ENCODE results near the gene ACAA2.
A peak's percentile ranks its signal among the peaks of the same experiment; 100 is the strongest.

ACAA2 gene

GRCh38 chr18:49819071-49819662, 5.8 kb upstream of the ACAA2 start:
- no peak for TF ChIP-seq CTCF (IDR thresholded peaks at IDR 0.05; ENCODE audit: insufficient read depth, low read length, missing control alignments)
- DNase-seq (ENCODE audit: low read depth, low spot score), result no peak
- POLR2A ChIA-PET, result no interaction called here
- CTCF ChIA-PET, result interaction anchor here (1.3 kb wide), 1 partner anchor 40 kb away, joined by 3 read pairs; no protein-coding TSS in a partner anchor
- no peak overlapping the region for H3K4me3 ChIP-seq (ENCODE audit: low read depth, low read length)

GRCh38 chr18:49817947-49818346, 4.6 kb upstream of the ACAA2 start:
- POLR2A ChIA-PET, result no interaction called here
- no peak overlapping the region for H3K4me3 ChIP-seq (ENCODE audit: low read depth, low read length)
- TF ChIP-seq CTCF (IDR thresholded peaks at IDR 0.05; ENCODE audit: insufficient read depth, low read length, missing control alignments), result no peak
- DNase-seq (ENCODE audit: low read depth, low spot score), result no peak
- CTCF ChIA-PET, result interaction anchor here (0.8 kb wide), 1 partner anchor 41 kb away, joined by 4 read pairs; no protein-coding TSS in a partner anchor

- no peak overlapping the region for H3K4me3 ChIP-seq (ENCODE audit: low read depth, low read length)
- CTCF ChIA-PET, result interaction anchor here (1.0 kb wide), 1 partner anchor 42 kb away, joined by 3 read pairs; no protein-coding TSS in a partner anchor
- TF ChIP-seq CTCF (IDR thresholded peaks at IDR 0.05; ENCODE audit: insufficient read depth, low read length, missing control alignments), result no peak
- POLR2A ChIA-PET, result no interaction called here
- DNase-seq (ENCODE audit: low read depth, low spot score), result no peak
These were observed 2.6 kb upstream of the ACAA2 start for GRCh38 chr18:49815927-49816326.

- POLR2A ChIA-PET, result interaction anchor here (0.7 to 0.9 kb wide), 3 partner anchors 8 to 35 kb away, joined by 4 to 9 read pairs (median 5); no protein-coding TSS in a partner anchor
- no peak for DNase-seq (ENCODE audit: low read depth, low spot score)
These were observed 790 bp upstream of the ACAA2 start for GRCh38 chr18:49814147-49814499.

GRCh38 chr18:49813069-49813318, 339 bp downstream of the ACAA2 start:
- no peak for TF ChIP-seq CTCF (IDR thresholded peaks at IDR 0.05; ENCODE audit: insufficient read depth, low read length, missing control alignments)
- CTCF ChIA-PET, result interaction anchor here (0.9 to 1.4 kb wide), 2 partner anchors 45 to 86 kb away, joined by 3 read pairs; no protein-coding TSS in a partner anchor
- no peak for DNase-seq (ENCODE audit: low read depth, low spot score)
- POLR2A ChIA-PET, result no interaction called here
- H3K4me3 ChIP-seq (ENCODE audit: low read depth, low read length), result peak overlapping the region; percentile 93

More at GRCh38 chr18:49814147-49814499, 790 bp upstream of the ACAA2 start:
- CTCF ChIA-PET, result interaction anchor here (0.6 kb wide), 1 partner anchor 29 kb away, joined by 3 read pairs; no protein-coding TSS in a partner anchor
- TF ChIP-seq CTCF (IDR thresholded peaks at IDR 0.05; ENCODE audit: insufficient read depth, low read length, missing control alignments), result no peak
- peak overlapping the region; percentile 93 for H3K4me3 ChIP-seq (ENCODE audit: low read depth, low read length)

GRCh38 chr18:49812286-49813068, 856 bp downstream of the ACAA2 start:
- ChIA-PET POLR2A (no interaction called here), CTCF (interaction anchor here (0.8 to 1.7 kb wide), 5 partner anchors 46 to 302 kb away, joined by 3 to 5 read pairs (median 3); no protein-coding TSS in a partner anchor)
- no peak for DNase-seq (ENCODE audit: low read depth, low spot score)
- no peak for TF ChIP-seq CTCF (IDR thresholded peaks at IDR 0.05; ENCODE audit: insufficient read depth, low read length, missing control alignments)
- H3K4me3 ChIP-seq (ENCODE audit: low read depth, low read length), result peak overlapping the region; percentile 93

Measured in AG04449 (cell line).